Measurements from ENCODE around the gene PCSK1N. TPM values are rescaled to one million over a fixed set of nuclear protein-coding genes. Genes with fewer than 3 reads are reported as not detected.

Gene PCSK1N
- total and polyA plus RNA-seq, 9 of the 15 experiments (the other 6 are each of a cell fraction or from before 2014, with no cell fraction given) = 0.07 to 0.55 (median 0.54) TPM; not detected in 6

DNA sequence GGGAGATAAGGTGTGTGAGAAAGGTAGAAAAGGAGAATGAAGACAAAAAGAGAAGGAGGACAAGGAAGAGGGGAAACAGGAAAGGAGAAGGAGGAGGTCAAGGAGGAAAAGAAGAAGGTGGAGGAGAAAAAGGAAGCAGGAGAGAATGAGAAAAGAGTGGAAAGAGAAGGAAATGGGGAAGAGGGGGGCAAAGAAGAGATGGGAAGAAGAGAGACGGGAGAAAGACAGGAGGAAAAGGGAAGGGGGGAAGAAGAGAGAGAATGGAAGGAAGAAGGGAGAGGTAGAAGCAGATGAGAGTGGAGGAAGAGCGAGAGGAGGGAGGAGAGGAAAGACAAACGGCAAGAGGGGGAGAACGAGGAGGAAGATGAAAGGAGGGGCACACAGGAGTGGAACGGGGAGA is 44.9 kb downstream of the PCSK1N start:
- CTCF ChIA-PET (ENCODE audit: low intra/inter-chr PET ratio) = no interaction called here

More for the DNA sequence above, 44.9 kb downstream of the PCSK1N start:
- in situ Hi-C loops (cut with MboI) (no loop called here), intact Hi-C loops (cut with micrococcal nuclease) (no loop called here)
- peaks cover 78% of the 10 kb centered on the region for H3K79me2 ChIP-seq (ENCODE audit: control insufficient read depth, insufficient read depth, low read length)
- H3K9me1 ChIP-seq (ENCODE audit: control insufficient read depth, insufficient read depth, low read length) = no peaks in the 10 kb centered on the region
- H3K9ac ChIP-seq (ENCODE audit: insufficient read depth in 1 of 2, low read depth in 2 of 2, low read length in 2 of 2) = peak overlapping the region; percentile 70 to 94; a peak in 3 of 4 replicates
- peak overlapping the region; percentile 93 for H3K4me2 ChIP-seq (ENCODE audit: insufficient read depth, low read length)
- peak overlapping the region; percentile 75 for H3K4me3 ChIP-seq
- FAIRE-seq = no peak
- H4K20me1 ChIP-seq (replicated peaks; ENCODE audit: control insufficient read depth, insufficient read depth, low read length) = peaks cover 4% of the 10 kb centered on the region; the same call in 1 of the 2 replicates
- DNase-seq (ENCODE audit: extremely low read depth in 1 of 4, low spot score in 3 of 4) = no peak
- POLR2A ChIA-PET = no interaction called here
- 33% methylated on average over 4 of the region's 5 CpGs for WGBS (ENCODE audit: insufficient coverage, low coverage, missing lambda C conversion rate)
- no TSS peak for BruUV-seq (replicated peaks)
- H3K27me3 ChIP-seq (ENCODE audit: control insufficient read depth in 2 of 2, insufficient read depth in 2 of 2, low read length in 2 of 2) = no peaks in the 10 kb centered on the region
- H3K4me1 ChIP-seq (replicated peaks in 1 of 2; ENCODE audit: control insufficient read depth in 2 of 2, insufficient read depth in 2 of 2, low read length in 2 of 2) = peaks cover 51 to 65% of the 10 kb centered on the region in 2 experiments
- H3K9me3 ChIP-seq (replicated peaks; ENCODE audit: control insufficient read depth, insufficient read depth, low read depth, low read length) = no peaks in the 10 kb centered on the region
- H2AFZ ChIP-seq (ENCODE audit: low read depth, low read length) = no peak overlapping the region
- no peak for ATAC-seq
- H3K36me3 ChIP-seq (ENCODE audit: control insufficient read depth, insufficient read depth, low read length) = peaks cover 66% of the 10 kb centered on the region
- TF ChIP-seq HDAC1 (IDR thresholded peaks at IDR 0.05) = peak in 1 of 2 experiments; percentile 36; a peak in 1 of 4 replicates
- 0 out of 2 replicates have a peak, but pooled peaks have one; percentile 27 for TF ChIP-seq MTA2 (IDR thresholded peaks at IDR 0.05; ENCODE audit: low read depth)
- TF ChIP-seq ZNF445 (CRISPR knock-in tag; IDR thresholded peaks at IDR 0.05; ENCODE audit: low read depth) = no peak
- TF ChIP-seq HBP1 (CRISPR knock-in tag; IDR thresholded peaks at IDR 0.05) = peak; percentile 80
- TF ChIP-seq MLLT1 (IDR thresholded peaks at IDR 0.05) = peak in 1 of 2 experiments; percentile 56; a peak in 1 of 4 replicates
- no peak for TF ChIP-seq ZSCAN32 (CRISPR knock-in tag; IDR thresholded peaks at IDR 0.05)
- peak; percentile 54; the same call in 1 of the 2 replicates for TF ChIP-seq ARID2 (IDR thresholded peaks at IDR 0.05)
- peak; percentile 74; the same call in 1 of the 2 replicates for TF ChIP-seq ELF4 (CRISPR knock-in tag; IDR thresholded peaks at IDR 0.05)
- 0 out of 2 replicates have a peak, but pooled peaks have one; percentile 63 for TF ChIP-seq HDGF (IDR thresholded peaks at IDR 0.05)
- TF ChIP-seq LARP7 (IDR thresholded peaks at IDR 0.05) = peak; percentile 70; the same call in 1 of the 2 replicates
- no peak for TF ChIP-seq KLF13 (tag; IDR thresholded peaks at IDR 0.05; ENCODE audit: borderline replicate concordance, low read depth)
- TF ChIP-seq, protein P1, sequence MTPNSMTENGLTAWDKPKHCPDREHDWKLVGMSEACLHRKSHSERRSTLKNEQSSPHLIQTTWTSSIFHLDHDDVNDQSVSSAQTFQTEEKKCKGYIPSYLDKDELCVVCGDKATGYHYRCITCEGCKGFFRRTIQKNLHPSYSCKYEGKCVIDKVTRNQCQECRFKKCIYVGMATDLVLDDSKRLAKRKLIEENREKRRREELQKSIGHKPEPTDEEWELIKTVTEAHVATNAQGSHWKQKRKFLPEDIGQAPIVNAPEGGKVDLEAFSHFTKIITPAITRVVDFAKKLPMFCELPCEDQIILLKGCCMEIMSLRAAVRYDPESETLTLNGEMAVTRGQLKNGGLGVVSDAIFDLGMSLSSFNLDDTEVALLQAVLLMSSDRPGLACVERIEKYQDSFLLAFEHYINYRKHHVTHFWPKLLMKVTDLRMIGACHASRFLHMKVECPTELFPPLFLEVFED (CRISPR knock-in tag; conservative IDR thresholded peaks at IDR 0.05) = peak; percentile 89
- TF ChIP-seq EHMT2 (IDR thresholded peaks at IDR 0.05) = 0 out of 2 replicates have a peak, but pooled peaks have one; percentile 22
- TF ChIP-seq OTX1 (CRISPR knock-in tag; IDR thresholded peaks at IDR 0.05) = peak; percentile 71; the same call in 1 of the 2 replicates
- TF ChIP-seq THRAP3 (IDR thresholded peaks at IDR 0.05; ENCODE audit: borderline replicate concordance) = peak; percentile 64; the same call in 1 of the 2 replicates
- peak; percentile 95 for TF ChIP-seq ZNF512 (tag; IDR thresholded peaks at IDR 0.05)
- TF ChIP-seq STAT5B (CRISPR knock-in tag; IDR thresholded peaks at IDR 0.05) = no peak
- peak; percentile 52 for TF ChIP-seq SUPT5H (IDR thresholded peaks at IDR 0.05)
- TF ChIP-seq SNIP1 (IDR thresholded peaks at IDR 0.05; ENCODE audit: low read depth) = 0 out of 2 replicates have a peak, but pooled peaks have one; percentile 7
- H3K27ac ChIP-seq (ENCODE audit: extremely low read depth, low read depth, low read length) = peak overlapping the region; percentile 85

Data from K562 (cell line).